Thyroid gland (tissue), 4 donors: ENCODE results near the gene FXYD7. TPM values are rescaled to one million over a fixed set of nuclear protein-coding genes. Genes with fewer than 3 reads are reported as not detected.

Experiments
- DNase-seq, 2 donors: peaks; one replicate each; pipeline ENCODE4 v3.0.0-alpha.2; 2019
- H3K27ac ChIP-seq, 3 donors: fragments of 200-600 bp; sonication (generic); 1 replicate in 2 of 3; 2 replicates in 1 of 3; pipeline ENCODE4 v1.5.1; 2016 to 2019; ENCODE audit warnings: mild to moderate bottlenecking in 1 of 3, moderate library complexity in 1 of 3
- H3K27me3 ChIP-seq: fragments of 200-600 bp; sonication (generic); one replicate; pipeline ENCODE4 v1.5.1; 2019
- H3K36me3 ChIP-seq, 2 donors: fragments of 200-600 bp; sonication (generic); one replicate each; pipeline ENCODE4 v1.5.1; 2016 to 2019
- H3K4me1 ChIP-seq, 2 donors: fragments of 200-600 bp; sonication (generic); one replicate each; pipeline ENCODE4 v1.5.1; 2017 to 2019
- H3K4me3 ChIP-seq, 3 donors: fragments of 200-600 bp; sonication (generic); replicated peaks in 1 of 3; 1 replicate in 2 of 3; 2 replicates in 1 of 3; pipeline ENCODE4 v1.5.1; 2016; ENCODE audit warnings: mild to moderate bottlenecking in 1 of 3
- H3K9me3 ChIP-seq: fragments of 200-600 bp; sonication (generic); one replicate; pipeline ENCODE4 v1.5.1; 2017
- CTCF ChIP-seq, 6 experiments: fragments of 200-600 bp in 3 of 6; fragments of 450-650 bp in 3 of 6; sonication (generic) in 3 of 6; IDR thresholded peaks; one replicate each; pipeline ENCODE4 v1.5.1; 2016 to 2019; ENCODE audit warnings: antibody characterized with exemption in 6 of 6, mild to moderate bottlenecking in 2 of 6, inconsistent platforms in 1 of 6, moderate library complexity in 1 of 6
- POLR2A ChIP-seq, 2 donors: fragments of 450-650 bp; IDR thresholded peaks; one replicate each; pipeline ENCODE4 v1.6.1; 2017; ENCODE audit warnings: antibody characterized with exemption in 2 of 2, mild to moderate bottlenecking in 2 of 2, moderate library complexity in 1 of 2
- WGBS, 2 donors: methylation state at CpG; one replicate each; pipeline ENCODE4 v1.1.5; 2017; 5-methylcytosine and 5-hydroxymethylcytosine counted together
- intact Hi-C: fragments of 100-400 bp; cut with DNase I; formaldehyde crosslinking; loops from one replicate; pipeline ENCODE4 v1.15.1; 2023
- total RNA-seq, 4 donors: library from RNA; depleted of rRNA; stranded (reverse); fragments of >200 nt; gene quantifications; one replicate each; pipeline ENCODE4 v1.2.3, GENCODE V29; 2016

FXYD7 gene
- total RNA-seq, 4 donors from 2014 or later = 1.6 TPM; not detected in 3

DNA sequence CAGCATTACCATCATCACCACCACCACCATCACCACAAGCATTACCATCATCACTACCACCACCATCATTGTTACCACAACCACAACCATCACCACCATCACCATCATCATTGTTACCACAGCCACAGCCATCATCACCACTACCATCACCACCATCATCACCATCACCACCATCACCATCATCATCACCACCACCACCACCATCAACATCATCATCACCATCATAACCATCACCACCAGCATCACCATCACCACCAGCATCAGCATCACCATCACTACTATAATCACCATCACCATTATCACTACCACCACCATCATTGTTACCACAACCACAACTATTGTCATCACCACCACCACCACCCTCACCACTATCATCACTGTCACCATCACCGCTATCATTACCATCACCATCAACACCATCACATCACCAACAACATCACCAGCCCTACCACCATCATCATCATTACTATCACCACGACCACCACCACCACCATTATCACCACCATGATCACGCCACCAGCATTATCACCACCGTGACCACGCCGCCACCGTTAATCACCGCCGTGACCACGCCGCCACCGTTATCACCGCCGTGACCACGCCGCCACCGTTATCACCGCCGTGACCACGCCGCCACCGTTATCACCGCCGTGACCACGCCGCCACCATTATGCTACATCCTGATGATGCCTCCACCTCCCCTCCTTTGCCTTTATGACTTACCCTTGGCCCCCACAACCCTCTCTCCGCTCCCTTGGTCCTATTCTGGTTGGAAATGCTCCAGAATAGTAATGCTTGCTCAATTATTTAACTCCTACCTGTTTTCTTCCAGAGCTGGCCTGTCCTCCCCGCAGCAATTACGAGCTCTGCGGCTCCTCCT lies 37.4 kb upstream of the FXYD7 start:
- Histone ChIP-seq H3K27me3 (no peaks in the 10 kb centered on the region), H3K36me3 (no peaks in the 10 kb centered on the region), H3K9me3 (no peaks in the 10 kb centered on the region), H3K27ac (no peak overlapping the region), H3K4me3 (no peak overlapping the region), H3K4me1 (no peaks in the 10 kb centered on the region)
- intact Hi-C loops = no loop called here
- 86 to 89% methylated on average over 30 of the region's 30 CpGs for WGBS, 2 donors
- no peak for TF ChIP-seq CTCF (IDR thresholded peaks at IDR 0.05)
- no peak for TF ChIP-seq POLR2A (IDR thresholded peaks at IDR 0.05)
- no peak for DNase-seq

DNA sequence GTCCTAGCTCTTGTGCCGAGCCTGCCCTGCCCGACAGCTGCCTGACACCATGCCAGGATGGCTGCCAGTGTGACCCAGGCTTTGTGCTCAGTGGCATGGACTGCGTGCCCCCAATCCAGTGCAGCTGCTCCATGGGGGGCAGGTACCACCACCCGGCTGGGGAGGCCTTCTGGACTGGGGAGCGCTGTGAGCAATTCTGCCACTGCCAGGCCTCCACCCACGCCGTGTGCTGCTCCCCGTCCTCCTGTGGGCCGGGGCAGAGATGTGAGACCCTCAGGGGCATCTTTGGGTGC lies 36.8 kb upstream of the FXYD7 start:
- 91 to 98% methylated on average over 7 to 9 of the region's 9 CpGs for WGBS, 2 donors
- intact Hi-C loops = no loop called here
- no peaks in the 10 kb centered on the region for H3K36me3 ChIP-seq
- no peak overlapping the region for H3K27ac ChIP-seq
- H3K4me1 ChIP-seq = no peaks in the 10 kb centered on the region
- H3K9me3 ChIP-seq = no peaks in the 10 kb centered on the region
- no peaks in the 10 kb centered on the region for H3K27me3 ChIP-seq
- H3K4me3 ChIP-seq = no peak overlapping the region
- TF ChIP-seq POLR2A (IDR thresholded peaks at IDR 0.05) (no peak), CTCF (IDR thresholded peaks at IDR 0.05) (no peak)
- no peak for DNase-seq

DNA sequence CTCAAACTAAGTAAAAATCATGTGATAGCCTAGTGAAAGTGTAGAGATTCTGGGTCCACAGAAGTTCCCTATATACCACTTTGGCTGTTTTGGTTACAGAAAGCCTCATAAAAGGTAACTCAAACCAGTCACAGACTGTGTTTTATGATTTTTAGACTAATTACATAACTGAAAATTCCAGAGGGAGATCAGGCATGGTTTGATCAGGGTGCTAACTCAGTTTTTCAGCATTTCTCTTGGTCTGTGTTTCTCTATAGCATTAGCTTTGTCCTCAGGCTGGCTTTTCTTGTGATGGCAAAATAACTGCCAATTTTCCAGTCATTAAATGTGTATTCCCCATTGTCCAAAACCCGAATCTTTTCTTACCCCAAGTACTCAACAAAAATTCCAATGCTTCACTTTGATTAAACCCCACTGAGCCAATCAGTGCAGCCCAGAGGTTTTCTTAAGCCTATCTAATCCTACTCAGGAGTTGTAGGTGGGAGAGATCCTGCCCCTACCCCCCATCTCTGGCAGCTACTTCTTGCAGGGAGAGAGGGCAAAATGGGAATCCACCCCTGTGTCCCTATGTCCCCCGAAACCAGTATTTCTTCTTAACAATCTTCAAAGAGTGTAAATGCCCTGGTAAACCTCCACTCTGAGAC lies 36.0 kb upstream of the FXYD7 start:
- no peaks in the 10 kb centered on the region for H3K4me1 ChIP-seq
- TF ChIP-seq POLR2A (IDR thresholded peaks at IDR 0.05) (no peak), CTCF (IDR thresholded peaks at IDR 0.05) (no peak)
- no peaks in the 10 kb centered on the region for H3K36me3 ChIP-seq
- H3K9me3 ChIP-seq = no peaks in the 10 kb centered on the region
- DNase-seq = no peak
- 45 to 90% methylated on average over 1 to 2 of the region's 2 CpGs for WGBS, 2 donors
- no peaks in the 10 kb centered on the region for H3K27me3 ChIP-seq
- no peak overlapping the region for H3K4me3 ChIP-seq
- H3K27ac ChIP-seq = no peak overlapping the region
- intact Hi-C loops = no loop called here

DNA sequence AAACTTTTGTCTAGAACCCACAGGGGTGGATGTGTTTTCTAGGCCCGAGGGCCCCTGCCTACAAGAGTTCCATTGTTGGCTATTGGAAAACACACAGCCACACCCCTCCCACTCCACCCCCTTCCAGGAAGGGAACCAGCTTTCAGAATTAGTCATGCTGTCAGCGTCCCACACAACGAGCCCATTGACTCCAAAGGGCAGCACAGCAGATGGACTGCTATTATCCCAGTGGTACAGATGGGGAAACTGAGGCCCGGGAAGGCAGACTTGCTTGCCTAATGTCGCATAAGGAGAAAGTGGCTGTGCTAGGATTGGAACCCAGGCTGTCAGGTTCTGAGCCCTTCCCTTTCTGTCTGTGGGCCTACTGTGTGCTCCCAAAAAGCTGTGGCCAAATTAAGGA lies 35.5 kb upstream of the FXYD7 start:
- Histone ChIP-seq H3K4me1 (no peaks in the 10 kb centered on the region), H3K4me3 (no peak overlapping the region), H3K27me3 (no peaks in the 10 kb centered on the region), H3K27ac (no peak overlapping the region), H3K36me3 (no peaks in the 10 kb centered on the region), H3K9me3 (no peaks in the 10 kb centered on the region)
- intact Hi-C loops = no loop called here
- no peak for DNase-seq
- TF ChIP-seq POLR2A (IDR thresholded peaks at IDR 0.05) (no peak), CTCF (IDR thresholded peaks at IDR 0.05) (no peak)
- WGBS, 2 donors = 43 to 45% methylated on average over 4 to 5 of the region's 5 CpGs

- TF ChIP-seq CTCF (IDR thresholded peaks at IDR 0.05) (no peak), POLR2A (IDR thresholded peaks at IDR 0.05) (no peak)
Observed at GRCh38 chr19:35108730-35109129, 34.3 kb upstream of the FXYD7 start.

More at GRCh38 chr19:35108730-35109129, 34.3 kb upstream of the FXYD7 start:
- intact Hi-C loops = no loop called here
- DNase-seq = no peak
- Histone ChIP-seq H3K27ac (no peak overlapping the region), H3K4me1 (no peaks in the 10 kb centered on the region), H3K4me3 (no peak overlapping the region), H3K36me3 (no peaks in the 10 kb centered on the region), H3K27me3 (no peaks in the 10 kb centered on the region), H3K9me3 (no peaks in the 10 kb centered on the region)
- 82 to 84% methylated on average over 11 of the region's 11 CpGs for WGBS, 2 donors
